NCI-H2107 treated with DMSO at 0.1 percent for 48 hours (cell line): ENCODE data around the gene HHIP.

Source experiments
- DNase-seq: peaks from one replicate; lab custom pipeline; 2025; ENCODE audit not compliant: unreplicated experiment; lab: John Stamatoyannopoulos, UW

Gene HHIP

GRCh38 chr4:144645631-144646522 is at the start of gene HHIP:
TSS of gene HHIP (plus strand) at chr4:144646156. CDS start at chr4:144646676, 520 bp downstream.
- peak; percentile 3 for DNase-seq

DNA sequence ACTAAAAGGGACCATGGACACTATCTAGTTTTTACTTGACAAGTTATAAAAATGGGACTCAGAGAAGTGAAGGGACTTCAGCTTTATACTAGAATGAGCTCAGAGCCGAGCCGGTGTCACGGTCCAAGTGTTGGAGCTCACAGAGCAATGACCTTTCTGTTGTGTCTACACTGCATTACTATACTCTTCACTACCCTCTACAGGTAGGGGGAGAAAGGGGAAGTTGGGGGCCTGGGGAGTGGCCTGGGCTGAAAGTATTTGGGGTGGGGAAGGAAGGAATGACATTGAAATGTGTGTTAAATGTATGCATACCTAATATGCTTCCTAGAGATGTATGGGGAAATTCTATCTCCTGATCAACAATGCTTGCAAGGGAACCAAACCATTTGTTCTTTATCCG is 48.8 kb upstream of the HHIP start:
- no peak for DNase-seq

DNA sequence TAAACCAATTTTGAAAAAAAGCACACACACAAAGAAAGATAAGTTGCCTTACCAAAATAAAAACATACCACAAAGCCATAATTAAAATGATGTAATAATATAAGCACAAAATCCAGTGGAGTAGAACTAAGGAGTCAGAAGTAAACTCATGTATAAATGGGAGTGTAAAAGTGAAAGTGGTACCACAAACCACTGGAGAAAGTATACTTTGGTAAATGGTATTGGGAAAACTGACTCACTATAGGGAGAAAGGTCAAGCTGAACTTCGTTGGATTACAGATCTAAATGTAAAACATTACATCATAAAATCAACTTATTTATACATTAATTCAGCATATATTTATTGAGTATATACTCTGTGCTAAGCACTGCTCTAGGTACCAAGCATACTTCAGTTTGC is 46.3 kb upstream of the HHIP start:
- DNase-seq: no peak

DNA sequence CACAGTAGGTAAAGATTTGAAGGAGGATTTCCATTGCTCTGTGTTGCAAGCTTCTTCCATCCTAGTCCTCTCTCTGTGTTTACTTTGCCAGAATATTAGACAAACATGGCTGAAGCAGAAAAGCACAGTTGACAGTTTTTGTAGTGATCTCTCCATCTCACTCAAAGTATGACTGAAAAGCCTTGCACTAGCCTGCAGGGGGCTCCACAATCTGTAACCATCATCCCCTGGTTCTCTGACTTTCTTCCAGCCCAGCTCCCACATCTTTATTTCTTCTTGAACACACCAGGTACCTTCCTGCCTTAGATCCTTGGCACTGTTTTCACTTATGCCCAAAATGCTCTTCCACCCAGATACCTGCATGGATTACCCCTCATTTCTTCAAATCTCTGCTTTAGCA is 34.1 kb upstream of the HHIP start:
- no peak for DNase-seq

DNA sequence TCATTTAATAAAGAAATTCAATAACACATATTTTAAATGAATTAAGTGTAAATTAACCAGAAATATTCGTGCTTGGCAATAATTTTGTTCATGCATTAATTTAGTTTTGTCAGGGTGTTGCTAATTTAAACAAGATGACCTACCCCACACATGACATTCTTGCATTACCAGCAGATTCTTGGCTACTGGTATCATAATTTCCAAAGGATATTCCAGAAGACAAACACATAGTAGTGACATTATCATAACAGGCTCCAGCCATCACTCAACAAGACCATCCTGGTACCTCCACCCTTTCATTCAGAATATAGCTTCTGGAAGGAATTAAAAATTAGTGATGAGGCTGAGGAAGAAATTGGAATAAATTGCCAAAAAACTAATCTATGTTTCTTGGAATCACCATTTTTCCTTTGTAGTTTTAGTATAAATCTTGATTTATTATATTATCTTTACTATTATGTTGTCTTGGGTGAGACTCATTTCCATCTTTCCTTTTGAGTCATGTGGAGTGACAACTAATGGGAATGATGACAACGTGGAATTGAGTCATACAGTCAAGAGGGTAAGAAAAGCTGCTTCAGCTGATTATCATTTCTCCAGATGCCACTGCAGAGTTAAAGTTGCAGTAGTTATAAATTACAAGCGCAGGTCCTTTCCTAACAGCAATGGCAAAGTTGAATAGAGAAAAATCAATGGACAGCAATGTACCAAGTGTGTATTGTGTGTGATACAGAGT is 30.9 kb upstream of the HHIP start:
- DNase-seq: no peak

GRCh38 chr4:144621681-144622080 is 24.3 kb upstream of the HHIP start:
- DNase-seq: no peak

- DNase-seq: no peak
Measured at GRCh38 chr4:144627663-144628076, 18.3 kb upstream of the HHIP start.

DNA sequence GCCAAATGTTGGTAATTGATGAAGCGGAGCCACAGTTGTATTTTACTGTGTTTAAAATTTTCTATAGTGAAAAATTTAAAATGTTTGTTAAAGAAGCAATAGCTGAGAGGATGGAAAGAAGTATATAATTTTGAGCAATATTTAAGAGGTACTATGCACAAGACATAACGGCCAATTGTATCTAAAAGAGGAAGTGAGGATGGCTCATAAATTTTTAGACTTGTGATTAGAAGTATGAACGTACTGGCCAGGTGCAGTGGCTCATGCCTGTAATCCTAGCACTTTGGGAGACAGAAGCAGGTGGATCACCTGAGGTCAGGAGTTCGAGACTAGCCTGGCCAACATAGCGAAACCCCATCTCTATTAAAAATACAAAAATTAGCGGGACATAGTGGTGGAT is 12.7 kb upstream of the HHIP start:
- no peak for DNase-seq

- no peak for DNase-seq
Measured at GRCh38 chr4:144634978-144635747, 10.8 kb upstream of the HHIP start.

GRCh38 chr4:144644368-144645101 is 1.4 kb upstream of the HHIP start:
- DNase-seq: no peak

GRCh38 chr4:144645102-144645630 is 790 bp upstream of the HHIP start:
- DNase-seq: no peak

DNA sequence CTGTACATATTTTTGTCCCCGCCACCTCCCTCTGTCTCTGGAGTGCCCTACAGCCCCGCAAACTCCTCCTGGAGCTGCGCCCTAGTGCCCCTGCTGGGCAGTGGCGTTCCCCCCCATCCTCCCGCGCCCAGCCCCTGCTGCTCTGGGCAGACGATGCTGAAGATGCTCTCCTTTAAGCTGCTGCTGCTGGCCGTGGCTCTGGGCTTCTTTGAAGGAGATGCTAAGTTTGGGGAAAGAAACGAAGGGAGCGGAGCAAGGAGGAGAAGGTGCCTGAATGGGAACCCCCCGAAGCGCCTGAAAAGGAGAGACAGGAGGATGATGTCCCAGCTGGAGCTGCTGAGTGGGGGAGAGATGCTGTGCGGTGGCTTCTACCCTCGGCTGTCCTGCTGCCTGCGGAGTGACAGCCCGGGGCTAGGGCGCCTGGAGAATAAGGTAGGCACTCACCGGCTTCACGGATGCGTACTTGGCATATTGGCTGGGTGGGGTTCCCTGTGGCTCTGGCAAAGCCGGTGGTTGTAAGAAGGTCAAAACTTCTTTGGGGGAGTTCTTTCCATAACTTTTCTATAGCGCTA is 653 bp downstream of the HHIP start:
- DNase-seq: no peak

DNA sequence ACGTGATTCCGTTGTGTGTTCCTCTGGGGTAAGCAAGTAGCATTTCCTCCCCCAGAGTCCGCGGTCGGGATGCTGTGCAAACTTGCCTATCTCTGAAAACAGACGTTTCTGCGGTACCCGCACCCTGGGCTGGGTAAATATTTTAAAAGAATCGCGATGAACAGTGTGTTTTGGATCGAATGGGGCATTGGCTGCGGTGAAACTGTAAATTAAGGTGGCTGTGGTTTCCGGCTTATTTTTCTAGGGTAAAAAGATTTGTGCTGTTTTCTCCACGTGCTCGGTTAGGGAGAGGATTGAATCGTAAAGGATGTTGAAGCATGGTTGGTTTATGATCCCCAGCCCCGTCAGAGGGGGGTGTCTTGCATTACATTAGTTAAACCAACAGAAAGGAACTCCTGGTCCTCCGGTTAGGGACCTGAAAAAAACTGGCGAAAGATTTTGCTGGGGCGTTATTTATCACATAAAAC is 1.2 kb downstream of the HHIP start:
- DNase-seq: no peak

DNA sequence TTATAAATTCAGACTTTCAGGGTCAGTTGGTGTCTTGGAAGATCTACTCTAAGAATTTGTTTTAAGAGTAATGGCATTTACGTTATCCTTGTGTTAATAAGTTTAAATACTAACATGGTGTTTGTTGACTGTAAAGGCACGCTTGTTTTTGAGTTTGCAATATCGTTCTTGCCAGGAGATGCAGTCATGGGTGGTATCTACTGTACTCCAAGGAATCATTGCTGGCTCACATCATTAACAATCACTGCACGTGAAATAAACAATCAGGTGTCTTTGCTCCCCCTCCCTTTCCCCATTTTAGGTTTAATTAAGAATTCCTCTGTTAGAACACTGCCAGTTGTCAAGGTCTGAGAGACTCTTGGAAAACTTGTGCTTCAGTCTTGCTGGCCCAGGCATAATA is 1.6 kb downstream of the HHIP start:
- DNase-seq: no peak

DNA sequence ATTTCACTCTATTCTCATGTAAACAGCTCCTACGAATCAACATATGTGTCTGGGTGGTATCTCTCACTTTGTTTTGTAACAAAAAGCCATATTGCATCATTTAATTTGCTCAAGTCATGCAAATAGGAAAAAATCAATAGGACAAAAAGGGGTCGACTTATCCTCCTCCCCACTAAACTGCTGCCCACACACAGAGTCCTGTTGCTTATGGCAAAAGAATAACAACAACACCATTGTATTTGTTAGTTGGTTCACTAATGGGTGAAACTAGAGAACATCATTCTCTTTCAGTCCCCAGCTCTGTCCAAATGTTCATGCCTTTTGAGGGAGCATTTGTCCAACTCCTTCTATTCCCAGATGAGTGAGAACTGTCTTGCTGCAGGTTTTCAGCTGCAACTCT is 2.1 kb downstream of the HHIP start:
- no peak for DNase-seq

DNA sequence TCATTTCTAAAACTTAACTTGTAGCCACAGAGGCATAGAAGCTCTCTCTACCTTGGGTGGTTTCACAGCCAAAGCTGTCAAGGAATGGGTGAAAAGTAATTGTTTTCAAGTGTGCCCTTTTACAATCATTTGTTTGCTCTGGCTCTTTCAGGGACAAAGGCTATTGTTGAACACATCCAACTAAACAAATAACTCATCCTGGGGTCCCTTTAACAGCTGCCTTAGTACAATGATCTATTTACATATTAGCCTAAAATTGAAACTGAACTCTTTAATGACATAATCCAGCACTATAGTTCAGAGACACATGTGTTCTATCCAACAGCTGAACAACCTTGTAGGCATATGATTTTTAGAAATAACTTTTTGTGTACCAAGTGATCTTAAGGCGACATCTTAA is 3.7 kb downstream of the HHIP start:
- DNase-seq: peak; percentile 4

DNA sequence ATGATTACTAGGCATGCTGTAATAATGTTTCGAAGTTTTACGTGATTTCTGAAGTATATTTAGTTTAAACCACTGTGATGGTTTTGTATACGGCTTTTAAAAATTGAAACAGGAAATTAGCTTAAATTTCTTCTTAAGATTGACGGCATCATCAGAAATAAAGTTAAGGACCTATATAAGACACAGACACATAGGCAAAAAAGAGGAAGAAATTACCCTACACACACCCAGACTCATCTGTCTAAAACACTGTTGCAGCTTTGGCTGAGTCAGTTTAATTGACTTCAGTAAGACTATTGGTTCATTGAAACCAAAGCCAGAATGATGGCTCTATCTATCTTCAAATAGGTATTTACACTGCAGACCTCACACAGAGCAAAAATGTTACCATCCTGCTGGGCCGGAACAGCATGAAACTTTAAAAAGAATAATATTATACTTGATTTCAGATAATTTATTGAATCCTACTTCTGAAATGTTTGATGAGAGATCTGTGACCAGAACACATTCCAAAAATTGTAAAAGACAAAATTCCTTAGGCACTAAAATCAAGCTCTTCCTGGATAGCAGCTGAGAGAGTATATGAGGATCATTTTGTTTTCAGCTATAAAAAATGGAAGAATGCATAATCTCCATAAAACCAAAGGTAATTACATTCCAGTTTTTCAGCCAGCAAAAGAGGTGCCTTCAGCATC is 4.5 kb downstream of the HHIP start:
- DNase-seq: no peak

- DNase-seq: no peak
Measured at GRCh38 chr4:144653781-144654545, 8.0 kb downstream of the HHIP start.

DNA sequence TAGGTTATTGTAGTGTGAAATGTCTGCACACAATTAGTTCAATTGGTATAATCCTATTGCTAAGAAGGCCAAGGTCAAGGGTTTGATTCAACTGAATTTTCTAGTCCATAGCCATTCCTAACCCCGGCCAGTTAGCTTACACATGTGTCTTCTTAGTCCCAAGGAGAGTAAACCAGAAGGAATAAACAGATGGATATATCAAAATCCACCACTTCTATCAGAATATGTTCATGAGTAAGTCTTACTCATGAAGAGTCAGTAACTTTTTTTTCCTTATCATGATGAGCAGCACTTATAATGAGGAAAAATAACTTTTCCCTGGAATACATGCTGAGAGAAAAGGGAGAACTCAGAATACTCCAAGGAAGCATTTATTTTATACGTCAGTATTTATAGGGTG is 9.5 kb downstream of the HHIP start:
- no peak for DNase-seq
